Suppressor macrophage (primary cell): Measurements from ENCODE around the gene B4GALT5.
A peak's percentile ranks its signal among the peaks of the same experiment; 100 is the strongest.

Source experiments
- DNase-seq, 4 experiments: peaks; one replicate each; pipeline ENCODE4 v3.0.0-alpha.2; 2020 to 2022

Gene B4GALT5

DNA sequence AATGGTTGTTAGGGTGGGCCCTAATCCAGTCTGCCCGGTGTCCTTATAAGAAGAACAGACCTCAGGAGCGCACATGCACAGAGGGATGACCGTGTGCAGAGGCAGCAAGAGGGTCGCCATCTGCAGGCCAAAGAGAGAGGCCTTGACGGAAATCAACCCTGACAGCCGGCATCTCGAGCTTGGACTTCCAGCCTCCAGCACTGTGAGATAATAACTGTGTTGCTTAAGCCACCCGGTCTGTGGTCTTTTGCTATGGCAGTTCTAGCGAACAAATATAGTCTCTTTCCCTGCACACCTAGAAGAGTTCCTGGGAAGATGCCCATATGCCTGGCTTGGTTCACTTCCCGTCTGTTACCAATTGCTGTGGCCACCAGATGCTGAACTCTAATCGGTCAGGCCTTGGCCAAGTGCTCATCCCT is 110.5 kb downstream of the B4GALT5 start:
- peak in 3 of 4 experiments; percentile 19 to 32 (median 27) for DNase-seq

DNA sequence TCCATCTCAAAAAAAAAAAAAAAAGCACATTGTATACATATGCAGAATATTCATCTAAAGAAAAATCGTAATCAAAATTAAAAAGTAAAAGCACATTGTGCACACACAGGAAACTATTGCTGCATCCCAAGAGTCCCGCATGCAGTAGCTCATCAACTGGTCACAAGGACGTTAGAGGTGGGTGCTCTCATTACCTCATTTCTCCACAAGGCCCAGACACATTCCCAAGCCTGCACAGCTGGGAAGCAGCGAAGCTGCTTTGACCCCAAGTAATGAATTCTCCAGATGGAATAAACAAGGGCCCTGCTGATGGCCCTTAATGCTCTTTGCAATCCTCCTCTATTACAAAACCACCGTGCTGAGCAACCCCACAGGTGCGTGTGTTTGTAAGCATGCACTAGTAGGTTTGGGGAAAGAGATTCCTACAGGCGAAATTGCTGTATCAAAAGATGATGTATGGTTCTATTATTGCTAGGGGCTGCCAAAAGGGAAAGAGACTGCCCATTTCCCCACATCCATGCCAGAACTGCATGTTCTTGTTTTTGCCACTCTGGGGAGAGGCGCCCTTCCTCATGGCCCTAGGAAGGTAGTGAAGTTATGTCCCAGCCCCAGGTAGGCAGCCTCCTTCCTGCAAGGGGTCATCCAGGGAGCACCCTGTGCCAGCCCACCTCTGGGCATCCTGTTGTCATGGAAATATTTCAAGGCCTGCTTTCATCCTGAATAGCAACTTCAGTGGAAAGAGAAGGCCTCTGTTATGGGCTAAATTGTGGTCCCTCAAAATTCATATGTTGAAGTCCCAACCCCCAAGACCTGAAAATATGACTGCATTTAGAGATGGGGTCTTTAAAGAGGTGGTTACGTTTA is 111.1 kb downstream of the B4GALT5 start:
- no peak for DNase-seq

DNA sequence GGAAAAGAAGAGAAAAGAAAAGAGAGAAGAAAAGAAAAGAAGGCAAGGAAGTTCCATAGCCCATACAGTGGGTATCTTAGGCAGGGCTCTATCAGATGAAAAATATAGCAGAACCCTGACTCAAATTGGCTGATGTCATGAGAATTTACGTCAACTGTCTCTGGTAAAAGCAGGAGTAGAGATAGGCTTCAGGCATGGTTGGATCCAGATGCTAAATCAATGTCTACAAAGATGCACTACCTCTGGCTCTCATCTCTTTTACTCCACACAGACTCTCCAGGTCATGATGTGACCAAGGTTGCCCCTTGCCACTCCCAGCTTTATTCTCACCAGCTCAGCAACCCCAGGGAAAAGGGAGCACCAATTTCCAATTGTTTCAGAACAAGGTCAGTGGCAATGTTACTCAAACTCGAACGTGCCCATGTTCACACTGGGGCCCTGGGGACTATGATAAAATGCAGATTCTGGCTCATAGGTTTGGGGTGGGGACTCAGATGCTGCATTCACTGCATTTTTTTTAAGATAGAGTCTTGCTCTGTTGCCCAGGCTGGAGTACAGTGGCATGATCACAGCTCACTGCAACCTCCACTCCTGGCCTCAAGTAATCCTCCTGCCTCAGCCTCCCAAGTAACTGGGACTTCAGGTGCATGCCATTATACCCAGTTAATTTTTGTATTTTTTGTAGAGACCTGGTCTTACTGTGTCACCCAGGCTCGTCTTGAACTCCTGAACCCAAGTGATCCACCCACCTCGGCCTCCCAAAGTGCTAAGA is 112.3 kb downstream of the B4GALT5 start:
- no peak for DNase-seq

GRCh38 chr20:49599746-49600113 is 113.9 kb downstream of the B4GALT5 start:
- DNase-seq, result no peak

DNA sequence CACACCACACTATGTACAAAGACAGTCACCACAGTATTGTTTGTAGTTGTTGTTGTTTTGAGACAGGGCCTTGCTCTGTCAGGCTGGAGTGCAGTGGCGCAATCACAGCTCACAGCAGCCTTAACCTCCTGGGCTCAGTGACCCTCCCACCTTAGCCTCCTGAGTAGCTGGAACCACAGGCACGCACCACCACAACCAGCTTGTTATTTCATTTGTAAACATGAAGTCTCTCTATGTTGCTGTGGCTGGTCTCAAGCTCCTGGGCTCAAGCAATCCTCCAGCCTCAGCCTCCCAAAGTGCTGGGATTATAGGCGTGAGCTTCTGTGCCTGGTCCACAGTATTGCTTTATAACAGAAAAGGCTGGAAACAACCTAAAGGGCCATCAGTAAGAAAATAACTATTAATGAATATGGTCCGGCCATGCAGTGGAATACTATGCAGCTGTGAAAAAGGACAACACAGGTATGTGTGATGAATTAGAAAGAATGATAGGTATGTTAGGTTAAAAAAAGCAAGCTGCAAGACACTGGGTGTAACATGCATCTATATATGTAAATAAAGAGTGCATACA is 115.8 kb downstream of the B4GALT5 start:
- DNase-seq, result no peak

- no peak for DNase-seq
Observed at GRCh38 chr20:49595811-49596561, 117.7 kb downstream of the B4GALT5 start.

DNA sequence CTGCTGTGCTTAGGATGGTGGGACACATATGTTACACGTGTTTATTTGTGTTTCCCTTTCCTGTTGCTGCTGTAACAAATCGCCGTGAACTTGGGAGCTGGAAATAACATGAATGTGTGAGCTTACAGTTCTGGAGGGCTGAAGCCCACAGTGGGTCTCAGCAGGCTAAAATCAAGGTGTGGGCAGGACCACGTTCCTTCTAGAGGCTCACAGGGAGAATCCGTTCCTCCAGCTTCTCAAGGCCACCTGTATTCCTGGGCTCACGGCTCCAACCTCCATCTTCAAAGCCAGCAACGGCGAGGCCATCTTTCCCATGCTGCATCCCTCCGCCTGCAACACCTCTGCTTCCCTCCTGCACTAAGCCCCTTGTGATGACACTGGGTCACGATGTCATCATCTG is 118.3 kb downstream of the B4GALT5 start:
- DNase-seq, result no peak

- DNase-seq, result no peak
Observed at GRCh38 chr20:49594931-49595315, 118.8 kb downstream of the B4GALT5 start.

DNA sequence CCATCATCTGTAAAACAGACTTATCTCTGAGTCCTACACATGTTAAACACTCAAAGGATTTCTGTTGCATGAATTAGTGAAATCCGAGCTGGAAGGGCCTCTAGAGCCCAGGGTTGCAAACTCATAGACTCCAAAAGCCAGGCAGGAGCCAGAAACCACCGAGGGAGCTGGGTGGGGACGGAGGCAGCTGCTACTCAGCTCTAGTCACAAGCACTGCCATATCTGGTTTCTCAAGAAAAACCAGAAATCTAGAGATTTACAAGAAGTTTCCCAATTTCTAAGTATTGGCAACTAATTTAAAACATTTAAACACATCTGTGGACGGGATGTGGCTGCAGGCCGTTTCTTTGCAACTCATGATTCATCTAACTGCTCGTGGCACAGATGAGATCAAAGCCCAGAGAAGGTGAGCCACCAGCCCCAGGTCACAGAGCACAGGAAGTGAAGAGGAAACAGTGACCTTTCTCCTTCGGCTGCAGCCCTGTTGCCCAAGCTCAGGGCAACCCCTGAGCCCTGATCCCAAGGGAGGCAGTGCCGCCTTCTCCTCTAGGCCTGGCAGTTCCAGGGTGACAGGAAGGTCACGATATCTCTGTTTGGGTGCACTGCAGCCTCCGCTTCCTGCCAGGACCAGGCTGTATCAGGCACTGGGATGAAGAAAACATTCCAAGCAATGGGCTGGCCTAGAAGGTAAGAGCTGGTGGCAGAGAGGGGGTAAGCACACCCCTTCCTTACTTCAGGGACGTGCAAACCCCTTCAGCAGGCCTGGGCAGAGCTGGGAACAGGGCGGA is 119.3 kb downstream of the B4GALT5 start:
- no peak for DNase-seq

- no peak for DNase-seq
Observed at GRCh38 chr20:49593466-49594142, 120.1 kb downstream of the B4GALT5 start.

DNA sequence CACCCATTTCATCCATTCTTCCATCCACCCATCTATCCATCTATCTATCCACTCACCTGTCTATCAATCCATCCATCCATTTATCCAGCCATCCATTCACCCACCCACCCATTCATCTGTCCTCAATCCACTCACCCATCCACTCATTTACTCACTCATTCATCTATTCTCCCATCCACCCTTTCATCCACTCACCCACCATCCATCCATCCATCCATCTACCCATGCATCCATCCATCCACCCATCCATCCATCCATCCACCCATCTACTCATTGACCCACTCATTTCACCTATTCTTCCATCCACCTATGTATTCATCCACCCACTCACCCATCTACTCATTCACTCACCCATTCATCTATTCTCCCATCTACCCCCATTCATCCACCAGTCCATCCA is 121.6 kb downstream of the B4GALT5 start:
- DNase-seq, result no peak

- no peak for DNase-seq
Observed at GRCh38 chr20:49591217-49591865, 122.3 kb downstream of the B4GALT5 start.

DNA sequence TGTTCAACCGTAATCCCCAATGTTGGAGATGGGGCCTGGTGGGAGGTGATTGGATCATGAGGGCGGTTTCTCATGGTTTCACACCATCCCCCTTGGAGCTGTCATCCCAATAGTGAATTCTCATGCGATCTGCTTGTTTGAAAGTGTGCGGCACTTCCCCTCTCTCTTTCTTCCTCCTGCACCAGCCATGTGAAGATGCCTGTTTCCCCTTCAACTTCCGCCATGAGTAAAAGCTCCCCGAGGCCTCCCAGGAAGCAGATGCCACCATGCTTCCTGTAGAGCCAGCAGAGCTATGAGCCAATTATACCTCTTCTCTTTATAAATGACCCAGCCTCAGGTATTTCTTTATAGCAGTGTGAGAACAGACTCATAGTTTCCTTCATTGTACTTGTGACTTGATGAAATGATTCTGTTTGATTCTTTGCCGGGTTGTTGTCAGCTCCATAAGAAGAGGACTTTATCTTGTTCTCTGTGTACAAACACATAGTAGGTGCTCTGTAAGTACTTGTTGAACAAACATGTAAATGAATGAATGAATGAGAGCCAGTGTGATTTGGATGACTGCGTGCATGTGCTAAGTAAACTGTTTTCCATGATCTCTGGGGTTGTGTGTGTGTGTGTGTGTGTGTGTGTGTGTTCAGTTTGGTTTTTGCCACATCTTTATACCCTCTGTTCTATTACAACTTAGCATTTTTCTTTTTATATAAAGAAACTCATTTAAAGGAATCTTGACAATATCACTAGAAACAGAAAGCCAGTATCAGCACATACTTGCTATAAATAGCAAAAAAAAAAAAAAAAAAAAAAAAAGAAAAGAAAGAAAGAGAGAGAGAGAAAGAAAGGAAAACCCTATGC is 123.3 kb downstream of the B4GALT5 start:
- DNase-seq, result peak in 3 of 4 experiments; percentile 36 to 44 (median 42)

GRCh38 chr20:49589747-49590146 is 123.9 kb downstream of the B4GALT5 start:
- DNase-seq, result no peak

DNA sequence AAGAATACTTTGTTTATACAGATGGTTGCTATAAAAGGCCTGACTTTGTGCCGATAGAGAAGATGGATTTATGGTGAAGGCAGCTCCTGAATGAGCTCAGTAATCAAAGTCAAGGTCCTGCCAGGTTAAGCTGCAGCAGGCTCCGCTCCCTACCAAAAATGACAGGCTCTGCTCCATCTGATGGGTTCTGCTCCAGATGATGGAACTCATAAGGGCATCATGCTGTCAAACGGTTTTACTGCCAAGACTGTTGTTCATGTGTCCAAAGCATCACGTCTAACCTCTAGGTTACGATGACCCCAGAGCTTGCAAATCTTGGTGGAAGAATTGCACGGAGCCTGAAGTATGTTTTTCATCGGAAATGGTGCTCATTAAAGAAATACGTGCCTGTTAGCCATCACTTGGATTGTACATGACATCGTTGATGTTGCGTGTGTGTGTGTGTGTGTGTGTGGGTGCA is 126.5 kb downstream of the B4GALT5 start:
- no peak for DNase-seq

DNA sequence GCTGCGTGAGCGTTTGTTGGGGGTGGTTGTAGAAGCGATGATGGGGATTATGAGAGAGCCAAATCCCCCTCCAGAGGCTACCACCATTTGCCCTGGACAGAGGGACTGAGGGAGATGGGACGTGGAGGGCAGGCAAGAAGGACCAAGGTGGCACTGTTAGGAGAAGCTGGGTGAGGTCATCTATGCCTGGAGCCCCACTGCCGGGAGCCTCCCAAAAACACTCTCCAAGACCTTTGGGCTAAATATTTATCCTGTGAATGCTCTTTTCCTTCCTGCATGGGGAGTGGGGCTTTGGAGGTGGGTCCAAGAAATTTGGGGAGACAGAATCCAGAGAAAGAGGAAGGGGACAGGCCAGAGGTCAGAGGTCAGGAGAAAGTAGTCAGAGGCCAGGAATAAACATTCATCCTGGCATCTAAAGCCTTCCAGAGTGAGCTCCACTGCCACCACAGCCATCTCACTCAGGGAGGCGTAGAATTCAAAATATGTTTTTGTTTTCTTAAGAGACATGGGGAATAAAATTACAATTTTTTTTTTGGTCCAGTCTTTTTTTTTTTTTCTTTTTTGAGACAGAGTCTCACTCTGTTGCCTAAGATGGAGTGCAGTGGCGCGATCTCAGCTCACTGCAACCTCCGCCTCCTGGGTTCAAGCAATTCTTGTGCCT is 128.0 kb downstream of the B4GALT5 start:
- DNase-seq, result no peak

- DNase-seq, result no peak
Observed at GRCh38 chr20:49584418-49585382, 129.0 kb downstream of the B4GALT5 start.
